Medulla oblongata (tissue), 1 donor: ENCODE measurements around the gene APRT.
A peak's percentile ranks its signal among the peaks of the same experiment; 100 is the strongest.

Source experiments
- DNase-seq: peaks from one replicate; pipeline ENCODE4 v3.0.0-alpha.2; 2015; ENCODE audit errors: extremely low spot score

Gene APRT, protein sequence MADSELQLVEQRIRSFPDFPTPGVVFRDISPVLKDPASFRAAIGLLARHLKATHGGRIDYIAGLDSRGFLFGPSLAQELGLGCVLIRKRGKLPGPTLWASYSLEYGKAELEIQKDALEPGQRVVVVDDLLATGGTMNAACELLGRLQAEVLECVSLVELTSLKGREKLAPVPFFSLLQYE

DNA sequence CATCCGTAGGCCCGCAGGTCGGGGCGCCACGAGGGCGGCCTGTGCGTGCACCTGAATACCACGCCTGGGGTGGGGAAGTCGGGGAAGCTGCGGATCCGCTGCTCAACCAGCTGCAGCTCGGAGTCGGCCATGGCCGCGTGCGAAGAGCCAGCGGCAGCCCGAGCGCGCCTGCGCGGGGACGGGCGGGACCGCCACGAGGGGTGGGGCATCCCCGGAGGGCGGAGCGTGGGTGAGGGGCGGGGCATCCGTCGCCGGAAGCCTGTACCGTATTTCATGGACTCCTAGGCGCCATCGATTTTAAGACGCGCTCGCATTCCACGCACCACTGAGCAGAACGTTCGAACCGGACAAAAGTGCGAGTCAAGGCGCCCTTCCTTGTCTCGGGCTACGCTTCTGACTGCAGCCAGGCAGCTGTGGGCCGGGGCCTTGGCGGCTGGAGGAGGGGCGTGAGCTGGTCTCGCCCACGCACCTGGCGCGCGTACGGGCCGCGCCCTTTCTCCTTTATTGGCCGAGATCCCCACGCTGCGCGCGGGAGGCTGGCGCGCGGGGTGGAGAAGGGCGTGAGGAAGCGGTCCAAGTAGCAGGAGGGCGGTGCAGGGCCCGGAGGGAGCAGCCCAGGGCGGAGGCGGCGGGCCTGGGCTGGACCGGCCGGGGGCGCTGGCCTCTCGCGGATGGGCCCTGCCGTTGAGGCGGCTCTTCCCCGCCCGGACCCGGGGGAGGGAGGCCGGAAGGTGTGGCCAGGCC lies at the start of gene APRT:
Gene APRT, minus strand, starts transcription at position 160 of the 744 bp plus-strand sequence. Its CDS starts 29 bp downstream, at position 131.
- DNase-seq = peak; percentile 92

DNA sequence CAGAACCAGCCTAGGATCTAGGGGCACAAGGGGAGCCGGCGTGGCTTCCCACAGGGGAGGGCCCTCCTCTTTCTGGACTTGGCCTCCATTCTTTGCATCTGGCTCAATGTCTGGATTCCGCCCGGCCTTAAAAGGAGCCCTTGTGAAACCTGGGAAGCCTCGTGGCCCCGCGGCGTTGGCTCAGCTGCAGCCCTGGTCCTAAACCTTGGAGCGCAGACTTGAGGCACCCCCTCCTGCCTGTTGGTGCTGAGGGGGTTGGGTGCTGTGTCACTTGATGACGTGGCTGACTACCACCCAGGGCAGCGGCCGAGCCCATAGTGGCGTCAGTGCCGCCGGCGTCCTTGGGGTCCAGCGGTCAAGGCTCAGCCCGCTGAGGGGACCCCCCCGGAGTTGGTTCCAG lies 49.6 kb upstream of the APRT start:
- no peak for DNase-seq

DNA sequence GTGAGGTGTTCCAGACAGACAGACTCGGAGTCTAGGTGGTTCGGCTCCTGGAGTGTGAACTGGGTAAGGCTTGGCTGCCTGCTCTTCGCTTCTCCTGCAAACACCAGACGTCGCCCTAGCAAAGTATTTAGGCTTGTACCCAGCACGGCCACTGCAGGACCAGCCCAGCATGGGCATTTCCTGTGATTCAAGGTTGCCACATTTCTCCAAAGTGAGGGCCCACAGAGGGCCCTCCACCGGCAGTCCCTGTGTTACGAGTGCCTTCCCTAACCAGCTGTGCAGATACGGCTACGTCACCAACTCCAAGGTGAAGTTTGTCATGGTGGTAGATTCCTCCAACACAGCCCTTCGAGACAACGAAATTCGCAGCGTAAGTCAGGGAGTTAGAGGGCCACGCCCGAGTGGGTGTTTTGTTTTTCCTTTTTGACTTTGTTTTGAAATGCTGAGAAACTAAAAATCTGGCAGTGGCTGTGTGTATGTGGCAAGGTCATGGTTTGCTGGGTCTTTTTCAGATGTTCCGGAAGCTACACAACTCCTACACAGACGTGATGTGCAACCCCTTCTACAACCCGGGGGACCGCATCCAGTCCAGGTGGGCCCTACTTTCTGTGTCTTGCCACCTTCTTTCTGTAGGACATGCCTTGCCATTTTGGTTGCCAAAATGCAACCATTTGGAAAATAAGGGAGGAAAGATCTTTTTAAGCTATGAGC lies 47.8 kb upstream of the APRT start:
- no peak for DNase-seq

DNA sequence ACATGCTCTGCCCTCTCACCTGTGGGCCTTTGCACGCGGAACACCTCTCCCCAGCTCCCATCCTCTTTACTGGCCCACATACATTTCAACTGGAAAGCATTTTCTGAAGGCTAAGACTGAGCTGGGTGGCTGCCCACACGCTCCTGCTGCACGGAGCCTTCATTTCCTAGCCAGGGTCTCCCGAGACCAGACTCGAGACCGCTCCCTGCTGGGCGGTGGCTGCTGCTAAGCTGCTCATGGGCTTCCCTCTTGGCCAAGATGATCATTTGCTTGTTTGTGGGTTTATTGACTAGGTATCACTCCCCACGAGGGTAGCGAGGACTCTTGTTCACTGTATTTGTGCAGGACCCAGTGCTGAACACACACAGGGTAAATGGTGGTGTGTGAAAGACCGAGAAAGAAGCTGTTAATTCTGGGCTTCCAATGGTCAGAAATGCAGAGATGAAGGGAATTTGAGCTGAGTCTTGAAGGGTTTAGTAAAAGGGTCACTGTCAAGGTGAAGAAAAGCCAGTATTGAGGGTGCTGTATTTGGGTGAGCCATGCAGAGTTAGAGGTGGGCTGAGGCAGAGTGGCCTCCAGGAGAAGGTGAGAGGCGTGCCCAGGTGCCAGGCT lies 46.1 kb upstream of the APRT start:
- DNase-seq = peak; percentile 86

DNA sequence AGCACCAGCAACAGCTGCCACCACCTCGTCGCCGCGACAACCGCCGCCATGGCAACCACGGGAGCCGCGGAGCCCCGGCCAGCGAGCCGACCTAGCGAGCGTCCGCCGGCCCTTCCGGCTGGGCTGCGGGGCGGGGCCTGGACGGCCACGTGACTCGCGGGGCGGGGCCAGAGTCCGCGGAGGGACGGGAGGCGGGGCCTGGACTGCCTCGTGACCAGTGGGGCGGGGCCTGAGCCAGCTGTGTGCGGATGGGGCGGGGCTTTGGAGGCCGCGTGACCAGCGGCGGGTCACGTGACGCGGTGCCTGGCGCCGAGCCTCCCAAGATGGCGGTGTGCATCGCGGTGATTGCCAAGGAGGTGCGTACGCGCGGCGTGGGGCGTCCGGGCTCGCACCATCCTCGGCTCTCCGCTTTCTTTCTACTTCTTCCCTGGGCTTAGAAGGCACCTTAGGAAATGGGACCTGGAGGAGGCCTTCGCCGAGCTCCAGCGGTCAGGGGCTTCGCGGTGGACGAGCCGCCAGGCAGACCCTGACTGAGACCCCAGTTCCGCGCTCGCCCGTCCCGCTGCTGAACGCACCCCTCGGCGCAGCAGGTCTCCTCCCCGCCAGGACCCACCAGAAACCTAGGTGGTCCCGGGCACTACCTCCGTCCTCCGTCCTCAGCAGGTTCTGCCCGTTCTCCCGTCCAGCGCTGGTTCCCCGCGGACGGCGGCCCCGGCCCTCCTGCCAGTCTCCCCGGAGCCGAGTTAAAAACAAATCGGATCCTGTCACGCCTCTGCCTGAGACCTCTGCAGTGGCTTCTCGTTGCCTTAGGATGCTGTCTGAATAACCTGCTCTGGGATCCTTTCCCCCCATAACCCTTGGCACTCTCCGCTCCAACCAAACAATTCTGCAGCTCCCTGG lies 45.4 kb upstream of the APRT start, which contains the start of the genes GALNS and TRAPPC2L:
Gene GALNS, minus strand, starts transcription at position 120 of the 900 bp plus-strand sequence. Its CDS starts 70 bp downstream, at position 50.
Gene TRAPPC2L, plus strand, starts transcription at position 300 of the 900 bp plus-strand sequence. Its CDS starts 24 bp downstream, at position 324.
- peak; percentile 97 for DNase-seq

DNA sequence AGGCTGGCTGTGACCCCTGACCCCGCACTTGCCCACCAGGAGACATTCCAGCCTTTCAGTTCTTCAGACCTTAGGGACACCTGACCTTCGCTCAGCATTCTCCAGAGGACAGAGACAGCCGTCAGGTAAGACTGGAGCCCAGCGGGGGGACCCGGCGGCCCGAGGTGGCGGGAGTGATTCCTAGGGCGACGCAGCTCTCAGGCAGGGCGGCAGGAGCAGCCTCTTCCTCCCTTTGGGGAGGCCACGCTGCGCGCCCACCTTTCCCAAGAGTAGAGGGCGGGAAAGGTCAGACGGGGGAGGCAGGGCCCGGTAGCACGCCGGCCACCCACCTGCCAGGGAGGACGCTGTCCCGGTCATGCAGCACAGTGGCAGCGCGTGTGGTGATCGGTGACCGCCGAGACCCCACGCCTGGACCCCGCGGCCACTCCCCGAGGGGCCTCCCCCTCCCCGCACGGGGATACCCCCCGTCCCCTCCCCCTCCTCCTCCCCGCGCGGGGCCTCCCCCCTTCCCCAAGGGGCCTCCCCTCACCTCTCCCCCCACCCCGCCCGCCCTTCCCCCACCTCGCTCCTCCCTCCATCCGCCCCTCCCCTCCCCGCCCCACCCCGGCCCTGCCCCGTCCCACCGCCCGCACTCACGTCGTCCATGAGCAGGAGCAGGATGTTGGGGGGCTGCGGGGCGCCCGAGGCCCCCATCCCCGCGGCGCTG lies 44.5 kb upstream of the APRT start:
- DNase-seq = no peak

DNA sequence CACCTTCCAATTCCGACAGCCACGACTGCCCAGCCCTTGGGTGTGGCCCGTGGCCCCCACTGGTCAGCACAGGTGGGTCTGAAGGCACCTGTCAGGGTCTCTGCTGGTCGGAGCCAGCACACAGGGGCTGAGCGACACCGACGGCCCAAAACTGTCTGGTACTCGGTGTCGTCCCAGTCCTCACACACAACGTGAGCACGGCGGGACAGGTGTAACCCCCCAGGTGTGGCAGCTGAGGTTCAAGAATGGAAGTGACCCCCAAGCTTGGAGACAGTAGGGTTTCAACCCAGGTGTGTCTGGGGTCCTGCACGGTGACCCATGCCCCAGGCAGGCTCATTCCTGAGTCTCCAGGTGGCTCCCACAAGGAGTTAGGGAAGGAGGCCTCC lies 44.0 kb upstream of the APRT start:
- DNase-seq = no peak

DNA sequence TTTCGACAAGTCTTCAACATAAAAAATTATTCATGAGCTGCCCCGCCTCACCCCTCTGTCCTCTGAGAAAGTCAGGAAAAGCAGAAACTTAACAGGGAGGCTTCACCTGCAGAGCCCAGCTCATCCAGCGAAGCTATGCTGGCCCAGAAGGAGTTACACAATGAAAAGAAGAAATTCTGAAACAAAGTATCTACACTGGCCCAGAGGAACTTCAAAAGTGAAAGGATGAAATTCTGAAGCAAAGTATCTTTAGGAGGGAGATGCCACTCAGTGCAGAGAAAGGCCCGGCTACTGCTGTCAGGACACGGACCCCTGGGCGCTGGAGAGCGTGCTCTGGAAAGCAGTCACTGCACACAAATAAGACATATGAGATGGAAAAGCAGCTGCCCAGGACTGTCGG lies 43.4 kb upstream of the APRT start:
- DNase-seq = no peak

DNA sequence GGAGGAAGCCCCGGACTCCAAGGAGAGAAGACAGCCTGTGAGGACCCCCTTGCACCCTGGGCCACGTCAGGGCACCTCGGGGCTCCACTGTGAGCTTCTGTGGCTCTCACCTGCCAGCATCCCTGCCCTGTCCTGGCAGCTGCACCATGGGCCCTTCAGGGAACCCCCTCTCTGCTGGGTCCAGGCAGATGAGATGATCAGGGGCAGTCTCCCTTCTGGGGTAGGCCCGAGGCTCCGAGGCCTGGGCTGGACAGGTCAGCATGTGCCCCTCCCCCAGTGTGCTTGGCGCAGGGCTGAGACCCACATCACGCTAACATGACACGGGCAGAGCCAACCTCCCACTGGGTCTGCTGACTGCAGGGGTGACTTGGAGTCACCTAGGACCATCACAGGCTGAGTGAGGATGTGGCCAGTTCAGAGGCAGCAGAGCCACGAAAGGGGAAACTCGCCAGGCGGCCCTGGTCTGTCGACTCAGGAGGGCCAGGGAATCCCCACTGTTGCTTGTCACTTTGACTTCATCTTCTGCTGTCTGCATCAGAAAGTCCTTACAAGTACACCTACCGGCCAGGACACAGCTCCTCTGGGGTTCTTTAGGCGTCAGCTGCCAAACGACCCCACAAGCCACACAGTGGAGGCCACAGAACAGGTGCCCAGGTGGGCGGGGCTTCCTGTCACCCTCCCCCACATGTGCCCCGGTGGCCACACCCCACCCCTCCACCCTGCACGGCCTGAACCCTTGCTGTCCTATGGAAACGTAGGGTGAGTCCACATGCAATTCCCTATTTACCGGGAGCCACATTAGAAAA lies 42.8 kb upstream of the APRT start:
- peak; percentile 20 for DNase-seq

DNA sequence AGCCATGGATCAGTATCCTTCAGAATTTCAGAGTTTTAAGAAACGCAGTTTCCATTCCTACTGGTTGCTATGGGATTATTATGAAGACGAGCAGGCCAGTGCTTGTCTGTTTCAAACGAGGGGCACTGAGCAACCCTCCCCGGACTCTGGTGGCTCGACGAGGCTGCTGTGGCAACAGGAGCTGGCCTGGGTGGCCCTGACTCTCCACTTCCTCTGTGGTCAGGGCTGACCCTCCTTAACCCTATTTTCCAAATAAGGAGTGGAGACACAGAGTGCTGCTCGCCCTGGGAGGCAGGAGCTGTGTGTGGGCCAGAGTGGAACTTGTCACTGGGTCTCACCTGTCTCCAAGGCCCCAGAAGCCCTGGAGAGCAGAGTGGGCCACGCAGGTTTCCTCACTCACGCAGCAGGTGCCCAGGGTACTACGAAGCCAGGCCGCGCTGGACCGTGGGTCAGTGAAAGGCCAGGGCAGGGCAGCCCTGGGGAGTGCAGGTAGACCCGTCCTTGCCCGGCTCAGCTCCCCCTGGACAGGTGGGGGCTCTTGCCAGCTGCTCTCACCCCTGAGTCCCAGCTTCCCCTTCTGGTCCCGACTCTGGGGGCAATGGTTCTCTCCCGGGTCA lies 41.7 kb upstream of the APRT start:
- DNase-seq = peak; percentile 9

DNA sequence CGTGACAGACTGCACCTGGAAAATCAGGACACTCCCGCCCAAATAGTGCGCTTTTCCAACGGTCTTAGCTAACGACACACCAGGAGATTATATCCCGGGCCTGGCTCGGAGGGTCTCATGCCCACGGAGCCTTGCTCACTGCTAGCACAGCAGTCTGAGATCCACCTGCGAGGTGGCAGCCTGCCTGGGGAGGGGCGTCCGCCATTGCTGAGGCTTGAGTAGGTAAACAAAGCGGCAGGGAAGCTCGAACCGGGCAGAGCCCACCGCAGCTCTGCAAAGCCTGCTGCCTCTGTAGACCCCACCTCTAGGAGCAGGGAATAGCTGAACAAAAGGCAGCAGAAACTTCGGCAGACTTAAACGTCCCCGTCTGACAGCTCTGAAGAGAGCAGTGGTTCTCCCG lies 39.9 kb upstream of the APRT start:
- no peak for DNase-seq

DNA sequence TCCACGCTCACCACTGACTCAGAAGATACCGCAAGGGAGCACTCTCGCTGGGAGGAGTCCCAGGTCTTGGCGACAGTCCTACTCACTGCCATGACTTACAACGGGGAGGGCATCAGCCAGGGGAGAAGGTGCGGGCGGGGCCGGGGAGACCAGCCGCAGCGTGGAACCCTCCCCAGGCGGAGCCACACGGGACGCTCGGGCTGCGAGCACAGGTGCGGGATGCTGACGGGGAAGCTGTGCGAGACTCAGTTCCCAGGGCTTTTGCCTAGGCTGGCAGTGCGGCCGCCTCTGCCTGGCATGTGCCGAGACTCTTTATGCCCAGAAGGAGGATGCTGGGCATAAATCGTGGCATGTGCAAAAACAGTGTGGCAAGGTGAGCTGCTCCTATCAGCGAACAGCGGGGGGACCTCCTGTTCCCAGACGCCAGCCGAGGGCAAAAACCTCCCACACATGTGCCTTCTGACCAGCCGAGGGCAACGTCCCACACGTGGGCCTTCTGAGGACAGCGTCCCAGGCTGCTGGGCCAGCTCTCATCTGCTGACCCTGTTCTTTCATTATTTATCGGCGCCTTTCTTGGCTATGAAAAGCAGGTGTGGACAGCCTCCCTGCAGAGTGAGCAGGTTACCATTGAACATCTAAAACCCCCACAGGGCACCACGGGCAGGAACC lies 38.9 kb upstream of the APRT start:
- no peak for DNase-seq

DNA sequence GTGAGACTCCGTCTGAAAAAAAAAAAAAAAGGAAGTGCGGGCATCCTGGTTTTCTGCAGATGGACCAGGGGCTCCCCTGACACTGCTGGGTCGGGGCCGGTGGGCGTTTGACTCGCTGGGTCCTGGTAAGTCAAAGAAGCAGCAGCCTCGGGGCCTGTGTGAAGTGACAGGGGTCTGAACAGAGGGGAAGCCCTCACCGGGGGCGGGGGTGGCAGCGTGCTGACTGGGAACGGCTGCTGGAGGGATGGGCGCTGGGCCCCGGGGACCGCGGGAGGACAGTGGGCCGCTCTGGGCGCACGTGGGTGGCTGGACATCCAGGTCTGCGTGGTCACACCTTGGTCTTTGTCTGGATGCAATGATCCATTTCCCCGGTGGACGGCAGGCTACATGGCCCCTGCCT lies 36.8 kb upstream of the APRT start:
- DNase-seq = no peak

DNA sequence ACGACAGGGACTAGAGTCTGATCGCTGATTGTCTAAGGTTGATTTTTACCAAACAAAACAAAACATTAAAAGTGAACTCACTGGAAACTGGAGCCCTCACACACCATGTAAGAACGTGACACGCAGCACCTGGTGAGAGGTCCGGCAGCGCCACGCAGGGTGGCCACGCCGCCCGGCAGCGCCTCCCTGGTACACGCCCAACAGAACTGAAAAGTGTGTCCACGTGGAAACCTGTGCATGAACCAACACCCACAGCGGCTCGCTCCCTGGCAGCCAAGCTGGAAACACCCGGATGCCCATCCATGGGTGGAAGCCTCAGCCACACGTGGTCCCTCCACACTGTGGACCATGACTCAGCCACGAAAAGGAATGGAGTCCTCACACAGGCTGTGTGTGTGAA lies 35.9 kb upstream of the APRT start:
- DNase-seq = no peak

DNA sequence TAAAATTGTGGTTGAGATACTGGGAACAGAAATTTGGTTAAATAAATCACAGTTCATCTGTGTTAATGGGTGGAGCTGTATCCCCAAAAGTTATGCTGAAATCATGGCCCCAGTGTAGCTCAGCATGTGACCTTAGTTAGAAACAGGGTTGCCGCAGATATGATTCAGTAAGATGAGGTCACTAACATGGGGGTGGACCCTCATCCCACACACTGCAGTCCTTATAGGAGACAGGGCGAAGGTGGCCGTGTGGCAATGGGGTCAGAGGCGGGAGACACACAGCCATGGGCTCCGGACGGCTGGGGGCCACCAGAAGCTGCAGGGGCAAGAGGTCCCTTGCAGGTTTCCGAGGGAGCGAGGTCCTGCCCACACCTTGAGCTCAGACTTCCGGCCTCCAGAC lies 34.4 kb upstream of the APRT start:
- DNase-seq = no peak

DNA sequence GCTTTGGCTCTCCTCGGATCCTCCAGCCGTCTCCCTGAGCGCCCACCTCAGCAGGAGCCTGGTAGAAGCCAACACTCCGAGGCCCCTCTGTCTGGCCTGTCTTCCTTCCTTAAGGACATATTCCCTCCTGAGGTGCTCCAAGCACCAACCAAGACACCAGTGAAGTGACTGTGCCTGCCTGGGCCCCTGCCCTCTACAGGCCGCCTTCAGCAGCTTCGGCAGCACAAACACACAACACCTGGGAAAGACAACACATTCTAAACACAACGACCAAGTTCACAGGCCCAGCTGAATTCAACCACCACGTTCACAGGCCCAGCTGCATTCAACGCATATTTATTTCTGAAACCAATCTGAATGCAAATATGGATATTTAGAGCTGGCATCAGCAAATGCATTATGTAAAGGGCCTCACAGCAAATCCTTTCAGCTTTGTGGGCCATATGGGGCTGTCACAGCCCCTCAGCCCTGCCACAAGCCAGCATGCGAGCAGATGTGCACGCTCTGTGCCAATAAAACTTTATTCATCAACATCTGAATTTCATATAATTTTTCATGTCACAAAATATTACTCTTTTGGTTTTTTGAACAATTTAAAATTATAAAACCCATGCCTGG lies 32.8 kb upstream of the APRT start:
- no peak for DNase-seq

DNA sequence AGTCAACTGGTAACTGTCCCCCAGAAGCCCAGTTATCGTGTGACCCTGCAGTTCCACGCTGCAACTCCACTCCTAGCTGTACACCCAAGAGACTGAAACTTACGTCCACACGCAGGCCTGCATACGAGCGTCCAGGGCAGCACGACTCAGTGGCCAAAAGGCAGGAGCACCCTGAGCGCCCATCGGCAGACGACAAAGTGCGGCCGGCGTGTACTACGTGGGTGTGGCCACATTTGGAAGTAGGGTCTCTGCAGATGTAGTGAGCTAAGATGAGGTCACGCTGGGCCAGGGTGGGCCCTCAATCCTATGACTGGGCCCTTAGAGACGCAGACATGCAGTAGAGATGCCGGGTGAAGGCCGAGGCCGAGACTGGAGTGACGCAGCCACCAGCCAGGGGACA lies 31.5 kb upstream of the APRT start:
- no peak for DNase-seq

DNA sequence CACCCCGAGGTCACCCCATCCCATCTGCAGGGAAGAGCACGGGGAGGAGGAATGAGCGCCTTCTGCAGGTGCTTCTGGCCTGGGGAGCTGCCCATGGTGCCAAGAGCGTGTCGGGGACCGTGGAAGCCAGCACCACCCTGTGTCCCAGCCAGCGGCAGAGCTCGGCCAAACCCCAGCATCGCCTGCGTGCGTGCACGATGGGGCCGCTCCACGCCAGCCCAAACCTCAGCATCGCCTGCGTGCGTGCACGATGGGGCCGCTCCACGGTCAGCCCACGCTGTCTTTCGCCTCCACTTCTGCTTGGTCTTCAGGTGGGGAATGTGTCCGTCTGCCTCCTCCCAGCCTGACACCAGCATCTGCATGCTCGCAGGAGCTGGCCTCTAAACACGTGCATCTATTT lies 31.1 kb upstream of the APRT start:
- DNase-seq = no peak
